Superior temporal gyrus (tissue), 1 donor: Measurements from ENCODE around the gene DHRSX.
"Not testable (repeated sequence)": the region's sequence is repeated elsewhere in the genome, so short reads cannot be mapped to it uniquely, and the experiment has no call there.

Experiments used
- DNase-seq: peaks from one replicate; pipeline ENCODE4 v3.0.0-alpha.2; 2016; ENCODE audit errors: extremely low spot score

The DHRSX gene

DNA sequence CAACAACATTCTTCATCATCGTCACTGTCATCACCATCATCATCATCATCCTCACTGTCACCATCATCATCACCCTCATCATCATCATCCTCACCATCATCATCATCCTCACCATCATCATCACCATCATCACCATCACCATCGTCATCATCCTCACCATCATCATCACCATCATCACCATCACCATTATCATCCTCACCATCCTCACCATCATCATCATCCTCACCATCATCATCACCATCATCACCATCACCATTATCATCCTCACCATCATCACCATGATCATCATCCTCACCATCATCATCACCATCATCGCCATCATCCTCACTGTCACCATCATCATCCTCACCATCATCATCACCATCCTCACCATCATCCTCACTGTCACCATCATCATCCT lies 18.9 kb upstream of the DHRSX start:
- not testable (repeated sequence) for DNase-seq

DNA sequence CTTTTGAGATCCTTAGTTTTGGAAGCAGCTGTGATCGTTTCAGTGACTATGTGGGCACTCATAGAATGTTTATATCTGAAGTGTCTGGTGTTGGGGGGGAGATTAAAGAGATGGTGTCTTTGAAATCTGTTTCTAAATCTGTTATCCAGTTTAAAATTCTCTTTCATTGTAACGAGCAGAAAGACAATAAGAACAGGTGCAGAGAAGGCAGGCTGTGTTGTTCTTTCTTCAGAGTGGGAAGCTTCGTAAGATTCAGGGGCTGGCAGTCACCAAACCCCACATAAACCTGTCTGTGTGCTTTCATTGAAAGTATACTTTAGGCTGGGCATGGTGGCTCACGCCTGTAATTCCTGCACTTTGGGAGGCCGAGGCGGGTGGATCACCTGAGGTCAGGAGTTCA lies 16.3 kb upstream of the DHRSX start:
- no peak for DNase-seq

DNA sequence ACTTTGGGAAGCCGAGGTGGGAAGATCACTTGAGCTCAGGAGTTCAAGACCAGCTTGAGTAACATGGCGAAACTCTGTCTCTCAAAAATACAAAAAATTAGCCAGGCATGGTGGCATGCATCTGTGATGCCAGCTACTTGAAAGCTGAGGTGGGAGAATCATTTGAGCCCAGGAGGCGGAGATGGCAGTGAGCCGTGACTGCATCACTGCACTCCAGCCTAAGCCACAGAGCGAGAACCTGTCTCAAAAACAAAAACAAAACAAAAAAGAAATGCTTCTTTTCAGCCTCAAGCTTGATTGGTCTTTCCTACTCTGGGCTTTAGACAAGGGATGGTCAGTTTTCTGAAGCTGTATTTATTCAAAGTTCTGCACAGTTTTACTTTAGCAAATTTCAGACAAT lies 15.8 kb upstream of the DHRSX start:
- no peak for DNase-seq

DNA sequence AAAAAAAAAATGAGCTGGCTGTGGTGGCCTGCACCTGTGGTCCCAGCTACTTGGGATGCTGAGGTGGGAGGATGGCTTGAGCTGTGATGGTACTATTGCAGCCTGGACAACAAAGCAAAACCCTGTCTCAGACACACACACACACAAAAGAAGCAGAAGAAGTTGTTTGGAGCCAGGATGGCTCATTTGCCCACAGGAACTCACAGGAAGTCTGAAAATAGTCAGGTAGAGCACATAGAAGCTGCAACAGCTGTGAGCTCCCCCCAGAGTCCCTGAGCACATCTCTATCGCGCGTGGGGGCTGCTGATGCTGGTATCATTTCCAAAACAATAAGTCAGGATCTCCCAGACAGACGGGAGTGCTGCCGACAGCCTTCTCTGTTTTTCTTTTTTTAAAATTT lies 13.4 kb upstream of the DHRSX start:
- DNase-seq = no peak

DNA sequence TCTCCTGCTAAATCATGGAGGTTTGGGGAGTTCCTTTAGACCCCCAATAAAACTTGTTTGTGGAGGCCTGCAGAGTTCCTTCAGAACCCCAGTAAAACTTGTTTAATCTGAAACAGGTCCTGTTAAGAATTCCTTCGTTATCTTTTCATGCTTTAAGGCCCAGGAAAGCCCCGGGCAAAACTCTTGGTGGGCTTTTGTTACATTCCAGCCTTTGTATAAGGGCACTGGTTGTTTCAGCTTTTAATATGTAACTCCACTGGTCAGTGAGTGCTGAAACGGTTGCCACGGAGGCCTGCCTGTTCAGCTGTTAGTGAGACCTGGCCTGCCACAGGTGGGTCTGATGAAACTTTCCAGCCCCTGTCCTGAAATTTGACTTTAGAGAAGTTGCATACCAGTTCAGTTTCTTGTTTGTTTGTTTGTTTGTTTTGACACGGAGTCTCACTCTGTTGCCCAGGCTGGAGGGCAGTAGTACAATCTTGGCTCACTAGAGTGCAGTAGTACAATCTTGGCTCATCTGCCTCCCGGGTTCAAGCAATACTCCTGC lies 12.4 kb upstream of the DHRSX start:
- DNase-seq = no peak

DNA sequence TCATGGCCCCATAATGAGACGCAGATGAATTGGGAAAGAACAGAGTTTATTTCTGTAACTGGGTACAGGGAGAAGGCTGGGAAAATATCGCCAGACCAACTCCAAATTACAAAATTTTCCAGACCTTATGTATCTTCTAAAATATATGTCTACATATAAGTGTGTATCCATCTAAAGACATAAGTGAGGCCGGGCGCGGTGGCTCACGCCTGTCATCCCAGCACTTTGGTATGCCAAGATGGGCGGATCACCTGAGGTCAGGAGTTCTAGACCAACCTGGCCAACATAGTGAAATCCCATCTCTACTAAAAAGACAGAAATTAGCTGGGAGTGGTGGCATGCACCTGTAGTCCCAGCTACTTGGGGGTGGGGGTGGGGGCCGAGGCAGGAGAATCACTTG lies 11.7 kb upstream of the DHRSX start:
- DNase-seq = no peak

DNA sequence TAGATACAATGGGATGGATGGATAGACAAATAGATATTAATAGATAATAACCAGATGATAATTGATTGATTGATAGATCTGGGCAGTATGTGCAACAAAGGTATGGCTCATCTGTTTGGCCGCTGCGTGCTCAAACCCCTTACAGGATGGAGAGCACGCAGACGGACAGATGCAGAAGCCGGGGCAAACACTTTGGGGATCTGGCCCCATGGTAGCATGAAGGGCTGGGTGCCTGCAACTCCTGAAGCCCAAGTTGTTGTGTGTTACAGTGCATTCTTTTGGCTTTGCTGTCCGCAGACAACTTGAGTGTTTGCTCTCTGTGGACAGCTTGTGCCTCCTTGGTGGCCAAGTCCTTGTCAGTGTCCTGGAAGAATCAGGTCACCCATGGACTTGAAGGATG lies 10.6 kb upstream of the DHRSX start:
- no peak for DNase-seq

DNA sequence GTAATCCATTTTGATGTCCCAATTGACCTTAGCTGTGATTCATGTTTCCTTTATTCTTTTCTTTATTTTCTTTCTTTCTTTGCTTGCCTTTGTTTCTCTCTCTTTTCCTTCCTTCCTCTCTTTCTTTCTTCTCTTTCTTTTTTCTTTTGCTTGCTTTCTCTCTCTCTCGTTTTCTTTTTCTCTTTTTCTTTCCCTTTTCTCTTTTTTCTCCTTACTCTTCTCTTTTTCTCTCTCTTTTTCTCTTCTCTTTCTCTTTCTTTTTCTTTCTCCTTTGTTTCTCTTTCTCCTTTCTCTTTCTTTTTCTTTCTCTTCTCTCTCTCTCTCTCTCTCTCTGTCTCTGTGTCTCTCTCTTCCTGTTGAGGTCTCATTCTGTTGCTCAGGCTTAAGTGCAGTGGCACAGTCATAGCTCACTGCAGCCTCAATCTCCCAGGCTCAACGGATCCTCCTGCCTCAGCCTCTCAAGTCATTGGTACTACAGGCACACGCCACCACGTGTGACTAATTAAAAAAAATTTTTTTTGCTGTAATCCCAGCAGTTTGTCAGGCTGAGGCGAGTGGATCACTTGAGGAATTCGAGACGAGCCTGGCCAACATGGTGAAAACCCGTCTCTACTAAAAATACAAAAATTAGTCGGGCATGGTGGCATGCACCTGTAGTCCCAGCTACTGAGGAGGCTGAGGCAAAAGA lies 8.0 kb upstream of the DHRSX start:
- DNase-seq = no peak

DNA sequence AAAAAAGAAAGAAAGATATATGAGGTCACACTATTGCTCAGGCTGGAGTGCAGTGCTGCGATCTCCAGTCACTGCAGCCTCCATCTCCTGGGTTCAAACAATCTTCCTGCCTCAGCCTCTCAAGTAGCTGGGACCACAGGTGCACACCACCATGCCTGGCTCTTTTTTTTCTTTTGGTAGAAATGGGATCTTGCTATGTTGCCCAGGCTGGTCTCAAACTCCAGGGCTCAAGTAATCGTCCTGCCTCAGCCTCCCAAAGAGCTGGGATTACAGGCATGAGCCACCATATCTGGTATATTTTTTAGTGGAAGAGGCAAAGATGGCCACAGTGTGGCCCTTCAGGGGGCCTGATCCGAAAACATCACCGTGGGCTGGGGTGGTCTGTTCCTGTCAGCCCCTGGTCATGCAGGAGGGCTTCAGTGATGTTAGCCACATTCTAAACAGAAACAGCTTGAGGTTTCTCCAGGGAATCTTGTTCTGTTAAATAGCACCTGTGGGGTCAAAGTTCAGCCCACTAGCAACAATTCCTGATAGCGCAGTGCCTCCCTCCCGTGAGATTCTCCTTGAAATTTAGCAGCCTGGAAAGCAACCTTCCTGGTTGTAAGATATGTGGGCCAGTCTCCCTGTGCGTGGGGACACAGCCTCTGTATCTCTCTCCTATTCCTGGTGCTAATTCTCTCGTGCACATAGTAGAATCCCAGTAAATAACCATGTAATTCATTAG lies 7.3 kb upstream of the DHRSX start:
- DNase-seq = no peak

DNA sequence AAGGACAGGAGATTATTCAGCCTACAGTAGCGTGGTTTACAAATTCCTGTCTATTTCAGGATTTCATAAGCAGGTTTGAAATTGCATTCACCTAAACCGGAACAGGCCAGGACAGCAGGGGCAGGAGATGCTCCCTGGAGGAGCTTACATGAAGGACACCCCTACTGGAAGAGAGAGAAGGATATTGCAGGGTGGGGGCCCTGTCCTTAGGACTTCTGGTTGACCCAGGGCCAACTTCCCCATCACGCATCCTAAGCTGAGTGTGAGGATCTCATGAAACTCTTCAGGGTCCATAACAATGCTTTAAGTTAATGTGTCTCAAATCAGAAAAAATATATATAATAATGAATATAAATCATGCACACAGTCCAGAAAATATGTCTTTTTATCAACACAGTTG lies 6.4 kb upstream of the DHRSX start:
- DNase-seq = no peak

DNA sequence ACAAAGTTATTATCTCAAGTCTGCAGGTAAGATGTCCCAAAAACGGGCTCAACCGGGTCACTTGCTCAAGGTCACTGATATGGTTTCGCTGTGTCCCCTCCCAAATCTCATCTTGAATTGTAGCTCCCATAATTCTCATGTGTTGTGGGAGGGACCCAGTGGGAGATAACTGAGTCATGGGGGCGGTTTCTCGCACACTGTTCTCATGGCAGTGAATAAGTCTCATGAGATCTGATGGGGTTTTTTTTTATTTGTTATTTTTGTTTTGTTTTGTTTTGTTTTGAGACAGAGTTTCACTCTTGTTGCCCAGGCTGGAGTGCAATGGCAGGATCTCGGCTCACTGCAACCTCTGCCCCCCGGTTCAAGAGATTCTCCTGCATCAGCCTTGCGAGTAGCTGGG lies 4.6 kb upstream of the DHRSX start:
- not testable (repeated sequence) for DNase-seq

DNA sequence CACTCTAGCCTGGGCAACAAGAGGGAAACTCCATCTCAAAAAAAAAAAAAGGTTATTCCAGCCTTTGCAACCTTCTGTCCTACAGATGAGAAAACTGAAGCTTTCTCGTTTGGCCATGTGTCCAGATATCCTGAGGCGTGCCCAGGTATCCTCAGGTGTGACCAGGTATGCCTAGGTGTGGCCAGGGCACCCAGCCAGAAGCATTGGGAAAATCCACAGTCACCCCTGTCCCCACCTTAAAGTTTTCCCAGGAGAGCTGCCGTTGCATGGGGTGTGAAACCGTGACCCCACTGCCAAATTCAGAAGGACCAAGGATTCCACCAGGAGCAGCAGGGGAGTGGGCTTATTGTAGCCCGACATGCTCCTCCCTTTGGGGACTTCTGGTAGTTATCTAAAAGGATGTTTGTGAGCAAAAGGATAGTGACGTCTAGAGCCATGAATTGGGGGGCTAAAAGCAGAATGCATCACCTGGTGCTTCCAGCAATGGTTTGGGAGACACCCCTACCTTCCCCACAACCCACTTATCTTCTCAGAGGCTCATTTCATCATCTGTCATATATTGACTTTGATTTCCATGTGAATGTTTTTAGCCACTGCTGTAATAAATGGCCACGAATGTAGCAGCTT lies 4.0 kb upstream of the DHRSX start:
- no peak for DNase-seq

DNA sequence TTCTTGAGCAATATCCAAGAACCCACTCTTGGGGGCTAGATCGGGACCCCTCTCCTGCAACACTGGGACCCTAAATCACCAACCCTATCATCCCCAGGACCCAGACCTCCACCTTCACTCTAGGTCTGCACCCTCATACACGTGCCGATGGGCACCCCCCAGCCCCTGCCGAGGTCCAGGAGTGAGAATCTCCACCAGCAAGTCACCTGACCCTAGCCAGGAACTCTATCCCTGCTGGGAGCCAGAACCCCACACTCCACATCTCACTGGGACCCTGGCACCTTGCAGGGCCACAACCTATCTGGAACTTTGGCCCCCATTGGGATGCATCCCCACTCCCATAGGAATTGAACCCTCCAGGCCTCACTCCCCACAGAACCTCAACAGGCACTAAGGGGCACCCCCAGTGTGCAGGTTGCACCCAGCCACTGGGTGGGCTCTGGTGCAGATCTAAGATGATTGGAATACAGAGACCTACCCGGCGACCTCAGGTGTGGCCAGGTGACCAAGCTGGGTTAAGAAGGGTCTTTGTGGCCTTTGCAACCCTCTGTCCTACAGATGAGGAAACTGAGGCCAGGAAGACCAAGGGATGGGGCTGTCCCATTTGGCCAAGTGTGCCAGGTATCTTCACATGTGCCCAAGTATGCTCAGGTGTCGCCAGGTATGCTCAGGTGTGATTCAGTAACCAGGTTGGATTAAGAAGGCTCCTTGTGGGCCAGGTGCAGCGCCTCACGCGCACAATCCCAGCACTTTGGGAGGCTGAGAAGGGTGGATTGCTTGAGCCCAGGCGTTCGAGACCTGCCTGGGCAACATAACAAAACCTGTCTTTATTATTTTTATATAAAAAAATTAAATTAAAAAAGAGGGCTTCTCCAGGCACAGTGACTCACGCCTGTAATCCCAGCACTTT lies 3.1 kb upstream of the DHRSX start:
- no peak for DNase-seq

DNA sequence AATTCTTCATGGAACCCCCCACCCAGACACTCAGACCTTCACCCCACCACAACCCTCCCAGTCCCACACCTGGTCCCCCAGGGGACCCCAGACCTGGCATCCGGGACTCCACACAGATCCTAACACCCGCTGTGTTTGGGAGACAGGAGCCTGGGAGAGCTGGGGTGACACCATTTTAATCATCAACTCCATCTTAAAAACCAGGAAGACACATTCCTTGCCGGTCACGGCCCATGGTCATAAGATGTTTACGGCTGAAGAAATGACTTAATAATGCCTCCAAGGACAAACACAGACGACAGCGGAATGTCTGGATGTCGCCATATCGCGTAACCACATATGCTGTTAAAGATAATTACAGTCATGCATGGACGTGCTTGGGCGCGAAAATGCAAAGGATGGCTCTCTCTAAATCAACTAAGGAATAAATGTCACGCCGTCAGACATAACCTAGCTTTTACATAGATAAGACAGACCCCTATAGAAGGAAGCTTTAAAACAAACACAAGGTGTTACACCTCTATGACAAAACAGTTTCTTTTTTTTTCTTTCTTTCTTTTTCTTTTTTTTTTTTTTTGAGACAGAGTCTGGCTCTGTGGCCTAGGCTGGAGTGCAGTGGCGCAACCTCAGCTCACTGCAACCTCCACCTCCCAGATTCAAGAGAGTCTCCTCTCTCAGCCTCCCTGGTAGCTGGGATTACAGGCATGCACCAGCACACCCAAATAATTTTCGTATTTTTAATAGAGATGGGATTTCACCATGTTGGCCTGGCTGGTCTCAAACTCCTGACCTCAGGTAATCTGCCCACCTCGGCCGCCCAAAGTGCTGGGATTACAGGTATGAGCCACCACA lies 2.1 kb upstream of the DHRSX start:
- DNase-seq = no peak

DNA sequence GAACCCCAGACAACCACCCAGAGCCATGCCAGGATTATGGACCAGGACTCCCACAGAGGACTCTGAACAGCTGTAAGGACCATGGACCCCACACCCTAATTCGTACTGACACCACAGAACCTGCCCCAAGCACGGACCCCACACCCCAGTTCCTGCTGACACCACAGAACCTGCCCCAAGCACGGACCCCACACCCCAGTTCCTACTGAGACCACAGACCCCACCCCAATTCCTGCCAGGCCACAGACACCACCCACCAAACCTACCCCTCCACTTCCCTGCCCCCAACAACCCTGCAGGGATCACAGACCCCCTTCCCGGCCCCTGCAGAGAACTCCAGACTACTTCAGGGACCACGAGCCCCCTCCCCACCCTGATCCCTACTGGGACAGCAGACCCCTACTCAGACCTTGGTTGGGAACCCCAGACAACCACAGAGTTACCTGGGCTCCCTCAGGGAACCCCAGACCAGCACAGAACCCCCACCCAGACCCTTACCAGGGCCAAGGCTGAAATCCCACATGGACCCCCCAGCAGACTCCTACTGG lies 1.4 kb upstream of the DHRSX start:
- no peak for DNase-seq

DNA sequence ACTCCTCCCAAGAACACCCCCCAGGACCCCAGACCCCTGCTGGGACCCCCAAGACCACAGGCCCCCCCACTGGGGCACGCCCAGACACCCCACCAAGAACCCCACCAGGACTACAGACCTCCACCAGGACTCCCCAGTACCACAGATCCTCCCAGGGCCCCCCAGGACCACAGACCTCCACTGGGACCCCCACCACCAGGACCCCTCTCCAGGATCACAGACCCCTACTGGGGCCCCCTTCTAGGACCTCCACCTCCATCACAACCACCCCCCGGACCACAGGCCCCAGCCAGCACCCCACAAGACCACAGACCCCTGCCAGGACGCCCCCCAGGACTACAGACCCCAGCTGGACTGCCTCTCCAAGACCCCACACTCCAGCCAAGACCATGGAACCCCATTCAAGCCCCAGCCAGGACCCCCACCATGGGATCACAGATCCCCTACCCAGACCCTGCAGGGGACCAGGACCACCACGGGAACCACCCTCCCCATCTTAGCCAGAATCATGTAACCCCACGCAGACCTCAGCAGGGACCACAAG lies 855 bp upstream of the DHRSX start:
- DNase-seq = no peak

DNA sequence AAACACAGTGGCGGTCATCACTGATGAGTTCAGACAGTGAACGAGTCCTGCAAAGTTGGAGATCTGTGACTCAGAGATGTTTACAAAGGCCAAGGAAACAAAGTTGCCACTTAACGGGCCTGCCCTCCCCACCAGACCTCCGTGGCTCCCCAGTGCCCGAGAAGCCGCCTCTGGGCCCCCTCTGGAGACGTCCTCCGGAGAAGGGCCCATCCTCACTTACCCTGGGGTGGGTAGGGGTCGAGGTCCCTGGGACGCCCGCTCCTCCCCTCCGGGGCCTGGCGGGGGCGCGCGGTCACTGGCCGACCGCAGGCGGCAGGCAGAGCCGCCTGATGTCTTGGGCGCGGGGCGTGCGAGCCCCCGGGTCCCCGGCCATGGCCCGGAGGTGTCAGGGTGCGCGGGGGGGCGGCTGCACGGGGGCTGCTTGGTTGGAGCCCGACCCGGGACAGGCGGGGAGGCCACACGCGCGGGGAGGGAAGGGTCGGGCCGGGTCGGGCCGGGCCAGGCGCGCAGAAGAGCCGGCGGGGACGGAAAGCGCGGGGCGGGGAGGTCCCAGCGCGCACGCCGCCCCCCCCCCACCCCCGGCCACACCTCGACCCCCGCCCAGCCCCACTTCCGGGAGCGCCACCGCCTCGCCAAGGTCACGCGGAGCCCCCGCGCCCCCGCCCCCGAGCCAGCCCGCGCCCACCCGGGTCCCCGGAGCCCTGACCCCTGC lies 529 bp downstream of the DHRSX start:
- no peak for DNase-seq

DNA sequence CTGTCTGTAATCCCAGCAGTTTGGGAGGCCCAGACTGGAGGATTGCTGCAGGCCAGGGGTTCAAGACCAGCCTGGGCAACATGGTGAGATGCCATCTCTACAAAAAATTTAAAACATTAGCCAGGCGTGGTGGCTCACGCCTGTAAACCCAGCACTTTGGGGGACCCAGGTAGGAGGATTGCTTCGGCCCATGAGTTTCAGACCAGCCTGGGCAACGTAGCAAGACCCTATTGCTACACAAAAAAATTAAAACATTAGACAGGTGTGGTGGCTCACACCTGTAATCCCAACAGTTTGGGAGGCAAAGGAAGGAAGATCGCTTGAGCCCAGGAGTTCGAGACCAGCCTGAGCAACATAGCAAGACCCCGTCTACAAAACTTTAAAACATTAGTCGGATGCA lies 1.3 kb downstream of the DHRSX start:
- DNase-seq = no peak

DNA sequence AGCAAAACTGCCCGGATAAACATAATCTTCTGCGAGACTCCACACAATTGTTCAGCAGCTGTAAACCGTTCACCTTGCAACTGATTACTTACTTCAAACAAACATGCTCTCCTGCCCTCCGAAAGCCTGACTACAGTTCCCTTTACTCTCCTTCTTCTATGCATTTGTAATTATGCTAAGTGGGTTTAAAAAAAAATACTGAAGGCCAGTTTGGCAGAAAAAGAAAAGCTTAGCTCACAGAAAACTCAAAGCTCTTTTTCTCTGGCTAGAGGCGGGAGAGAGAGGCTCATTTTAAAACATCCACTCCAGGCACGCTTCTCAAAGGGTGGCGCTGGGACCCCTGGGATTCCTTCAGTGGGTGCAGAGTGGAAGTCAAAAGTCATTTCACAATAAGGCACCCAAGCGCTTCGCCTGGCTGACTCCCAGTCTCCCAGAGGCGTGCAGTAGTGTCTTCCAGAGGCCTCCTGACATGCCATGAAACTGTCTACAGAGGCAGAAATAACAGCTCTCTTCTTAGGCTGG lies 1.9 kb downstream of the DHRSX start:
- DNase-seq = no peak
